Measurements from ENCODE around the gene LY6G5B.

DNA sequence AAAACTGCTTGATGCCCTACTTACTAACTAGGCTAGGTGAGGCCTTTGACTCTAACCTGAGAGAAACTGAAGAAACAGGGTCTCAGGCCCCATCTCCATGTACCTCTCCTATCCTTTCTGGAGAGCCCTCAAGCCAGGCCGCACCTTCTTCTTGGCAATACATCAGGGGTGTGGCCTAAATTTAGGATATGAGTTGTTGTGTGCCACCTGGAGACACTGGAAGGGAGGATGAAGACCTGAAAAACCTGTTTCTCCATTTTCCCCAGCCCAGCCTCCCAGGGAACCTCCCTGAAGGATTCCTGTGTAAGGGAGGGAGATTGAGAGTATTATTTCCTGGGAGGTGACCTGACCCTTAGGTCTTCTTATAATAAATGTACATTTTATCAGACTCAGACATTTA is 48.5 kb downstream of the LY6G5B start:
- TF ChIP-seq, protein P1, sequence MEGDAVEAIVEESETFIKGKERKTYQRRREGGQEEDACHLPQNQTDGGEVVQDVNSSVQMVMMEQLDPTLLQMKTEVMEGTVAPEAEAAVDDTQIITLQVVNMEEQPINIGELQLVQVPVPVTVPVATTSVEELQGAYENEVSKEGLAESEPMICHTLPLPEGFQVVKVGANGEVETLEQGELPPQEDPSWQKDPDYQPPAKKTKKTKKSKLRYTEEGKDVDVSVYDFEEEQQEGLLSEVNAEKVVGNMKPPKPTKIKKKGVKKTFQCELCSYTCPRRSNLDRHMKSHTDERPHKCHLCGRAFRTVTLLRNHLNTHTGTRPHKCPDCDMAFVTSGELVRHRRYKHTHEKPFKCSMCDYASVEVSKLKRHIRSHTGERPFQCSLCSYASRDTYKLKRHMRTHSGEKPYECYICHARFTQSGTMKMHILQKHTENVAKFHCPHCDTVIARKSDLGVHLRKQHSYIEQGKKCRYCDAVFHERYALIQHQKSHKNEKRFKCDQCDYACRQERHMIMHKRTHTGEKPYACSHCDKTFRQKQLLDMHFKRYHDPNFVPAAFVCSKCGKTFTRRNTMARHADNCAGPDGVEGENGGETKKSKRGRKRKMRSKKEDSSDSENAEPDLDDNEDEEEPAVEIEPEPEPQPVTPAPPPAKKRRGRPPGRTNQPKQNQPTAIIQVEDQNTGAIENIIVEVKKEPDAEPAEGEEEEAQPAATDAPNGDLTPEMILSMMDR (IDR thresholded peaks at IDR 0.05), result no peak
- TF ChIP-seq POLR2A (IDR thresholded peaks at IDR 0.05; ENCODE audit: low read depth), result no peak
